H9 (cell line): ENCODE measurements around the gene MMP2. TPM values are rescaled to one million over a fixed set of nuclear protein-coding genes. Genes with fewer than 3 reads are reported as not detected.
A peak's percentile ranks its signal among the peaks of the same experiment; 100 is the strongest.

ENCODE experiments used
- DNase-seq: peaks from one replicate; pipeline ENCODE4 v3.0.0-alpha.2; 2017
- H2AFZ ChIP-seq: one replicate; pipeline ENCODE4 v1.6.1; 2013; ENCODE audit warnings: mild to moderate bottlenecking, low read length, control low read depth, moderate library complexity
- H2AK5ac ChIP-seq: 2 replicates; pipeline ENCODE4 v1.6.1; 2013; ENCODE audit warnings: low read length, control low read depth, mixed read lengths; ENCODE audit not compliant: insufficient read length
- H2BK120ac ChIP-seq: one replicate; pipeline ENCODE4 v1.6.1; 2013; ENCODE audit warnings: low read depth, mild to moderate bottlenecking, low read length, control low read depth, inconsistent platforms; ENCODE audit not compliant: poor library complexity, severe bottlenecking
- H2BK12ac ChIP-seq: 2 replicates; pipeline ENCODE4 v1.6.1; 2013; ENCODE audit warnings: low read length, control low read depth, mixed read lengths, low read depth; ENCODE audit not compliant: insufficient read length
- H2BK15ac ChIP-seq: 2 replicates; pipeline ENCODE4 v1.6.1; 2013; ENCODE audit warnings: low read depth, low read length, control low read depth
- H2BK20ac ChIP-seq: one replicate; pipeline ENCODE4 v1.6.1; 2013; ENCODE audit warnings: low read depth, mild to moderate bottlenecking, low read length, control low read depth, inconsistent platforms; ENCODE audit not compliant: poor library complexity, severe bottlenecking
- H2BK5ac ChIP-seq: 2 replicates; pipeline ENCODE4 v1.6.1; 2013; ENCODE audit warnings: low read length, control low read depth, mixed read lengths; ENCODE audit not compliant: insufficient read length
- H3K14ac ChIP-seq: 2 replicates; pipeline ENCODE4 v1.6.1; 2013; ENCODE audit warnings: low read length, control low read depth; ENCODE audit not compliant: insufficient read depth
- H3K18ac ChIP-seq: 2 replicates; pipeline ENCODE4 v1.6.1; 2013; ENCODE audit warnings: low read depth, mild to moderate bottlenecking, mixed read lengths, low read length, control low read depth; ENCODE audit not compliant: insufficient read length
- H3K23ac ChIP-seq: 2 replicates; pipeline ENCODE4 v1.6.1; 2013; ENCODE audit warnings: low read length, control low read depth, mixed read lengths, low read depth; ENCODE audit not compliant: insufficient read length
- H3K23me2 ChIP-seq: 2 replicates; pipeline ENCODE4 v1.6.1; 2013; ENCODE audit warnings: low read depth, mild to moderate bottlenecking, mixed read lengths, low read length, control low read depth; ENCODE audit not compliant: insufficient read length, poor library complexity, severe bottlenecking
- H3K27ac ChIP-seq: 2 replicates; pipeline ENCODE4 v1.5.1; 2013; ENCODE audit warnings: low read length, control low read depth, mixed read lengths, low read depth; ENCODE audit not compliant: insufficient read length
- H3K27me3 ChIP-seq: 2 replicates; pipeline ENCODE4 v1.6.1; 2013; ENCODE audit warnings: low read length, control low read depth, inconsistent platforms; ENCODE audit not compliant: insufficient read depth
- H3K4ac ChIP-seq: 2 replicates; pipeline ENCODE4 v1.6.1; 2013; ENCODE audit warnings: low read depth, mild to moderate bottlenecking, control low read depth, inconsistent platforms, low read length, moderate library complexity
- H3K4me1 ChIP-seq: 2 replicates; pipeline ENCODE4 v1.6.1; 2013; ENCODE audit warnings: low read length, control low read depth, inconsistent platforms; ENCODE audit not compliant: insufficient read depth
- H3K4me2 ChIP-seq: 2 replicates; pipeline ENCODE4 v1.6.1; 2013; ENCODE audit warnings: low read length, control low read depth, mixed read lengths; ENCODE audit not compliant: insufficient read length, insufficient read depth
- H3K56ac ChIP-seq: 2 replicates; pipeline ENCODE4 v1.6.1; 2013; ENCODE audit warnings: low read depth, mild to moderate bottlenecking, mixed read lengths, low read length, control low read depth; ENCODE audit not compliant: insufficient read length
- H3K79me1 ChIP-seq: 2 replicates; pipeline ENCODE4 v1.6.1; 2013; ENCODE audit warnings: low read depth, mild to moderate bottlenecking, moderate library complexity, low read length, control low read depth, inconsistent platforms; ENCODE audit not compliant: insufficient read depth, poor library complexity, severe bottlenecking
- H3K79me2 ChIP-seq: 2 replicates; pipeline ENCODE4 v1.6.1; 2013; ENCODE audit warnings: low read length, control low read depth, inconsistent platforms; ENCODE audit not compliant: insufficient read depth
- H3K9ac ChIP-seq: 2 replicates; pipeline ENCODE4 v1.6.1; 2013; ENCODE audit warnings: low read length, control low read depth, mixed read lengths; ENCODE audit not compliant: insufficient read length; ENCODE audit errors: extremely low read depth
- H3K9me3 ChIP-seq: one replicate; pipeline ENCODE4 v1.6.1; 2013; ENCODE audit warnings: low read depth, low read length, inconsistent platforms; ENCODE audit not compliant: control insufficient read depth
- H3T11ph ChIP-seq: one replicate; pipeline ENCODE4 v1.6.1; 2013; ENCODE audit warnings: mild to moderate bottlenecking, low read length, control low read depth, inconsistent platforms
- H4K20me1 ChIP-seq: one replicate; pipeline ENCODE4 v1.6.1; 2013; ENCODE audit not compliant: control insufficient read depth, insufficient read length, insufficient read depth
- H4K5ac ChIP-seq: 2 replicates; pipeline ENCODE4 v1.6.1; 2013; ENCODE audit warnings: low read depth, mild to moderate bottlenecking, mixed read lengths, low read length, control low read depth; ENCODE audit not compliant: insufficient read length
- H4K8ac ChIP-seq: replicated peaks from 2 replicates; pipeline ENCODE4 v1.6.1; 2013; ENCODE audit warnings: low read length, control low read depth, mixed read lengths, low read depth; ENCODE audit not compliant: insufficient read length
- H4K91ac ChIP-seq: 2 replicates; pipeline ENCODE4 v1.6.1; 2013; ENCODE audit warnings: low read depth, mild to moderate bottlenecking, moderate library complexity, mixed read lengths, low read length, control low read depth; ENCODE audit not compliant: insufficient read length
- H3K27ac Mint-ChIP-seq, 3 experiments: 2 replicates in 2 of 3; 3 replicates in 1 of 3; pipeline ENCODE4 v1.8.0; 2020 to 2021; ENCODE audit warnings: mixed read lengths in 3 of 3, mild to moderate bottlenecking in 1 of 3, moderate library complexity in 1 of 3
- H3K27me3 Mint-ChIP-seq: 2 replicates; pipeline ENCODE4 v1.8.0; 2021; ENCODE audit warnings: low read depth, mild to moderate bottlenecking, moderate library complexity, mixed read lengths
- H3K36me3 Mint-ChIP-seq, 3 experiments: 2 replicates in 2 of 3; 3 replicates in 1 of 3; pipeline ENCODE4 v1.8.0; 2020 to 2021; ENCODE audit warnings: low read depth in 3 of 3, mixed read lengths in 3 of 3; ENCODE audit not compliant: insufficient read depth in 1 of 3
- H3K4me1 Mint-ChIP-seq, 2 experiments: 2 replicates each; pipeline ENCODE4 v1.8.0; 2020; ENCODE audit warnings: mixed read lengths in 2 of 2
- H3K4me3 Mint-ChIP-seq, 2 experiments: 2 replicates in 1 of 2; 3 replicates in 1 of 2; pipeline ENCODE4 v1.8.0; 2020 to 2021; ENCODE audit warnings: mild to moderate bottlenecking in 2 of 2, mixed read lengths in 2 of 2, moderate library complexity in 1 of 2
- H3K9me3 Mint-ChIP-seq, 2 experiments: 2 replicates in 1 of 2; 3 replicates in 1 of 2; pipeline ENCODE4 v1.8.0; 2020; ENCODE audit warnings: mild to moderate bottlenecking in 2 of 2, mixed read lengths in 2 of 2, moderate library complexity in 1 of 2
- CTCF ChIP-seq: fragments of 200-600 bp; sonication (generic); conservative IDR thresholded peaks from 3 replicates; pipeline ENCODE4 v1.8.0; 2021; ENCODE audit warnings: antibody characterized with exemption, mild to moderate bottlenecking
- WGBS: extraction: QIAGEN DNeasy Blood & Tissue Kit; methylation state at CpG from one replicate; pipeline ENCODE4 v1.1.7; 2013; ENCODE audit warnings: missing lambda C conversion rate, low lambda C conversion rate, mixed read lengths; ENCODE audit not compliant: insufficient read length; ENCODE audit errors: extremely low coverage; 5-methylcytosine and 5-hydroxymethylcytosine counted together
- total RNA-seq: library from RNA; stranded (reverse); gene quantifications from 2 replicates; pipeline ENCODE4 v1.2.1, GENCODE V29; 2021

MMP2 gene
- total RNA-seq, 1 experiment from 2014 or later: 23.1 TPM

- Histone ChIP-seq H3K9ac (no peak overlapping the region), H2BK15ac (no peak overlapping the region), H2AK5ac (no peak overlapping the region), H3K27me3 (peaks cover 30% of the 10 kb centered on the region), H2BK5ac (no peak overlapping the region), H4K91ac (no peak overlapping the region), H3K23ac (no peak overlapping the region), H3K4me2 (no peak overlapping the region), H2BK20ac (no peak overlapping the region), H3K79me2 (no peaks in the 10 kb centered on the region), H4K8ac (no peak overlapping the region), H3K23me2 (peaks cover 20% of the 10 kb centered on the region), H3K18ac (no peak overlapping the region), H3K4me1 (no peaks in the 10 kb centered on the region; the same call in 1 of the 2 replicates), H2BK12ac (no peak overlapping the region), H3K56ac (no peak overlapping the region), H4K5ac (no peak overlapping the region), H3K4ac (no peak overlapping the region), H3T11ph (no peak overlapping the region), H2AFZ (no peak overlapping the region), H3K14ac (no peak overlapping the region), H3K79me1 (no peaks in the 10 kb centered on the region), H3K9me3 (no peaks in the 10 kb centered on the region), H4K20me1 (no peaks in the 10 kb centered on the region), H2BK120ac (no peak overlapping the region), H3K27ac (no peak overlapping the region)
- H3K36me3 Mint-ChIP-seq: peaks cover 5 to 15% (median 11%) of the 10 kb centered on the region in 3 experiments; a peak in 6 of 7 replicates
- peaks cover 68% of the 10 kb centered on the region for H3K27me3 Mint-ChIP-seq
- no CpG with 5 or more reads among the region's 4 CpGs for WGBS
- DNase-seq: no peak
- H3K4me1 Mint-ChIP-seq: peaks cover 31 to 34% of the 10 kb centered on the region in 2 experiments
- peaks cover 0 to 2% of the 10 kb centered on the region in 2 experiments; a peak in 3 of 5 replicates for H3K9me3 Mint-ChIP-seq
- H3K4me3 Mint-ChIP-seq: peak overlapping the region in 1 of 2 experiments; percentile 96; a peak in 3 of 5 replicates
- no peak overlapping the region for H3K27ac Mint-ChIP-seq
- TF ChIP-seq CTCF: no peak
Measured at GRCh38 chr16:55481023-55481422, 2.0 kb downstream of the MMP2 start.
